IPS-18c (cell line): ENCODE measurements around the gene CTCF.

ENCODE experiments used
- H3K4me3 ChIP-seq: 2 replicates; pipeline ENCODE4 v1.7.0; 2013; ENCODE audit warnings: low read depth, mild to moderate bottlenecking, low read length, moderate library complexity; ENCODE audit not compliant: insufficient read depth
- H3K9me3 ChIP-seq: one replicate; pipeline ENCODE4 v1.6.1; 2013; ENCODE audit warnings: mild to moderate bottlenecking, low read length, moderate library complexity; ENCODE audit not compliant: control insufficient read depth, insufficient read depth

Gene CTCF

GRCh38 chr16:67663151-67663876 is 101.0 kb downstream of the CTCF start:
- H3K4me3 ChIP-seq = peak overlapping the region; percentile 31
- H3K9me3 ChIP-seq = no peaks in the 10 kb centered on the region

- no peaks in the 10 kb centered on the region for H3K9me3 ChIP-seq
- peak overlapping the region; percentile 31 for H3K4me3 ChIP-seq
Measured at GRCh38 chr16:67663877-67664222, 101.5 kb downstream of the CTCF start.

GRCh38 chr16:67664258-67664657 is 101.9 kb downstream of the CTCF start:
- no peaks in the 10 kb centered on the region for H3K9me3 ChIP-seq
- no peak overlapping the region for H3K4me3 ChIP-seq

- Histone ChIP-seq H3K4me3 (no peak overlapping the region), H3K9me3 (no peaks in the 10 kb centered on the region)
Measured at GRCh38 chr16:67664871-67665270, 102.5 kb downstream of the CTCF start.

GRCh38 chr16:67665598-67665997 is 103.3 kb downstream of the CTCF start:
- Histone ChIP-seq H3K4me3 (peak overlapping the region; percentile 87), H3K9me3 (no peaks in the 10 kb centered on the region)

- Histone ChIP-seq H3K9me3 (no peaks in the 10 kb centered on the region), H3K4me3 (peak overlapping the region; percentile 87)
Measured at GRCh38 chr16:67666032-67666551, 103.8 kb downstream of the CTCF start.

GRCh38 chr16:67666559-67667452 is 104.5 kb downstream of the CTCF start, which contains the start of the genes C16orf86 and ENKD1:
TSS of gene C16orf86 (plus strand) at chr16:67666814. CDS start at chr16:67666971, 157 bp downstream.
TSS of gene ENKD1 (minus strand) at chr16:67666750. CDS start at chr16:67666442, 308 bp downstream.
- Histone ChIP-seq H3K9me3 (no peaks in the 10 kb centered on the region), H3K4me3 (peak within 1 kb of the TSS; percentile 87)

GRCh38 chr16:67667453-67667816 is 105.1 kb downstream of the CTCF start:
- Histone ChIP-seq H3K4me3 (peak overlapping the region; percentile 9), H3K9me3 (no peaks in the 10 kb centered on the region)

GRCh38 chr16:67667817-67668494 is 105.6 kb downstream of the CTCF start:
- Histone ChIP-seq H3K9me3 (no peaks in the 10 kb centered on the region), H3K4me3 (0 out of 2 replicates have a peak overlapping the region, but pooled peaks have one; percentile 9)

GRCh38 chr16:67668495-67669157 is 106.3 kb downstream of the CTCF start:
- no peak overlapping the region for H3K4me3 ChIP-seq

GRCh38 chr16:67669499-67670101 is 107.3 kb downstream of the CTCF start:
- Histone ChIP-seq H3K9me3 (no peaks in the 10 kb centered on the region), H3K4me3 (no peak overlapping the region)

More at GRCh38 chr16:67668495-67669157, 106.3 kb downstream of the CTCF start:
- H3K9me3 ChIP-seq = no peaks in the 10 kb centered on the region

GRCh38 chr16:67672306-67672705 is 110.0 kb downstream of the CTCF start:
- H3K9me3 ChIP-seq = peaks cover 2% of the 10 kb centered on the region

GRCh38 chr16:67672739-67673662 is 110.7 kb downstream of the CTCF start:
- Histone ChIP-seq H3K9me3 (peaks cover 2% of the 10 kb centered on the region), H3K4me3 (no peak overlapping the region)

More at GRCh38 chr16:67672306-67672705, 110.0 kb downstream of the CTCF start:
- no peak overlapping the region for H3K4me3 ChIP-seq

- H3K9me3 ChIP-seq = peaks cover 2% of the 10 kb centered on the region
- no peak overlapping the region for H3K4me3 ChIP-seq
Measured at GRCh38 chr16:67673712-67674580, 111.6 kb downstream of the CTCF start.
